ENCODE data around the gene NXF1. TPM values are rescaled to one million over a fixed set of nuclear protein-coding genes. Genes with fewer than 3 reads are reported as not detected.

Gene NXF1
- total and polyA plus RNA-seq, 10 of the 15 experiments (the other 5 are each of a cell fraction or from before 2014, with no cell fraction given): 20.7 to 84.9 (median 40.6) TPM

DNA sequence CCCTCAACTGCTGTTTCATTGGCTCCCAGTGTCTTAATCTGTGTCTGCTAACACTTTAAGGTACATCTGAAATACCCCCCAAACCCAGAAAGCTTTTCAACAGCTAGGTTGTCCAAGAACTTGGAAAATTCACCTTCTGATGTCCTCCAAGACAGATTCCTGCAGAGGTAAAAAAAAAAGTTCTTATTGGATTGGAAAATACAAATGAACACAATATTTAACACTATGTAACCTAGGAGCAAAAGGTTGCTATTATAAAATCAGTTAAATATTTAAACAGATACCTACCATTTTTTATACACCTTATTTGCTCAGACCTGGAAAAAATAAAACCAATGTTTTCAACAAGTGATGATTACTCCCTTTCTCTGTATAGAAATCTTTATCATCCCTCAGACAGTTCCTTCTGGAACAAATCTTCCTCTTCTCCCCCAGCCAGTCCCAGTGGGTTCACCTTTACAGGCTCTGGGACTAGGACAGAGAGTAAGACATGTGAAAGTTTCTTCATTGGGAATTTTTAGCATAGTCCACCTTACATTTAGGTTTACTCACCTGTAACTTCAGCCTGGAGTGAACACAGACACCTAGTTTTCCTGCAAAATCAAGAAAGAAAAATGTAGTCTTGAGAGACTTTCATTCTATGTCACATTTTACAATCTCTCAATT lies 47.4 kb upstream of the NXF1 start (continued):
- TF ChIP-seq, protein P1, sequence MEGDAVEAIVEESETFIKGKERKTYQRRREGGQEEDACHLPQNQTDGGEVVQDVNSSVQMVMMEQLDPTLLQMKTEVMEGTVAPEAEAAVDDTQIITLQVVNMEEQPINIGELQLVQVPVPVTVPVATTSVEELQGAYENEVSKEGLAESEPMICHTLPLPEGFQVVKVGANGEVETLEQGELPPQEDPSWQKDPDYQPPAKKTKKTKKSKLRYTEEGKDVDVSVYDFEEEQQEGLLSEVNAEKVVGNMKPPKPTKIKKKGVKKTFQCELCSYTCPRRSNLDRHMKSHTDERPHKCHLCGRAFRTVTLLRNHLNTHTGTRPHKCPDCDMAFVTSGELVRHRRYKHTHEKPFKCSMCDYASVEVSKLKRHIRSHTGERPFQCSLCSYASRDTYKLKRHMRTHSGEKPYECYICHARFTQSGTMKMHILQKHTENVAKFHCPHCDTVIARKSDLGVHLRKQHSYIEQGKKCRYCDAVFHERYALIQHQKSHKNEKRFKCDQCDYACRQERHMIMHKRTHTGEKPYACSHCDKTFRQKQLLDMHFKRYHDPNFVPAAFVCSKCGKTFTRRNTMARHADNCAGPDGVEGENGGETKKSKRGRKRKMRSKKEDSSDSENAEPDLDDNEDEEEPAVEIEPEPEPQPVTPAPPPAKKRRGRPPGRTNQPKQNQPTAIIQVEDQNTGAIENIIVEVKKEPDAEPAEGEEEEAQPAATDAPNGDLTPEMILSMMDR (IDR thresholded peaks at IDR 0.05 in 2 of 3, conservative IDR thresholded peaks at IDR 0.05 in 1 of 3; ENCODE audit: control insufficient read depth in 2 of 3, extremely low read depth in 1 of 3, insufficient read depth in 1 of 3, low read depth in 3 of 3, low read length in 3 of 3): no peak
- TF ChIP-seq, protein P2, sequence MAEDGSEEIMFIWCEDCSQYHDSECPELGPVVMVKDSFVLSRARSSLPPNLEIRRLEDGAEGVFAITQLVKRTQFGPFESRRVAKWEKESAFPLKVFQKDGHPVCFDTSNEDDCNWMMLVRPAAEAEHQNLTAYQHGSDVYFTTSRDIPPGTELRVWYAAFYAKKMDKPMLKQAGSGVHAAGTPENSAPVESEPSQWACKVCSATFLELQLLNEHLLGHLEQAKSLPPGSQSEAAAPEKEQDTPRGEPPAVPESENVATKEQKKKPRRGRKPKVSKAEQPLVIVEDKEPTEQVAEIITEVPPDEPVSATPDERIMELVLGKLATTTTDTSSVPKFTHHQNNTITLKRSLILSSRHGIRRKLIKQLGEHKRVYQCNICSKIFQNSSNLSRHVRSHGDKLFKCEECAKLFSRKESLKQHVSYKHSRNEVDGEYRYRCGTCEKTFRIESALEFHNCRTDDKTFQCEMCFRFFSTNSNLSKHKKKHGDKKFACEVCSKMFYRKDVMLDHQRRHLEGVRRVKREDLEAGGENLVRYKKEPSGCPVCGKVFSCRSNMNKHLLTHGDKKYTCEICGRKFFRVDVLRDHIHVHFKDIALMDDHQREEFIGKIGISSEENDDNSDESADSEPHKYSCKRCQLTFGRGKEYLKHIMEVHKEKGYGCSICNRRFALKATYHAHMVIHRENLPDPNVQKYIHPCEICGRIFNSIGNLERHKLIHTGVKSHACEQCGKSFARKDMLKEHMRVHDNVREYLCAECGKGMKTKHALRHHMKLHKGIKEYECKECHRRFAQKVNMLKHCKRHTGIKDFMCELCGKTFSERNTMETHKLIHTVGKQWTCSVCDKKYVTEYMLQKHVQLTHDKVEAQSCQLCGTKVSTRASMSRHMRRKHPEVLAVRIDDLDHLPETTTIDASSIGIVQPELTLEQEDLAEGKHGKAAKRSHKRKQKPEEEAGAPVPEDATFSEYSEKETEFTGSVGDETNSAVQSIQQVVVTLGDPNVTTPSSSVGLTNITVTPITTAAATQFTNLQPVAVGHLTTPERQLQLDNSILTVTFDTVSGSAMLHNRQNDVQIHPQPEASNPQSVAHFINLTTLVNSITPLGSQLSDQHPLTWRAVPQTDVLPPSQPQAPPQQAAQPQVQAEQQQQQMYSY (CRISPR knock-in tag; IDR thresholded peaks at IDR 0.05): no peak
- TF ChIP-seq SRF (IDR thresholded peaks at IDR 0.05; ENCODE audit: low read depth in 2 of 2, low read length in 2 of 2) (no peak), KAT2A (conservative IDR thresholded peaks at IDR 0.05; ENCODE audit: control insufficient read depth, low read depth, low read length) (no peak), SPI1 (IDR thresholded peaks at IDR 0.05; ENCODE audit: borderline replicate concordance, insufficient read depth, low read depth, low read length) (no peak)
